CD8-positive, alpha-beta memory T cell (primary cell): Measurements from ENCODE around the gene ARMC5. TPM values are rescaled to one million over a fixed set of nuclear protein-coding genes. Genes with fewer than 3 reads are reported as not detected.

ENCODE experiments used
- CTCF ChIA-PET: fragments of 350-600 bp; sonication (Branson Sonifier 250); formaldehyde crosslinking; loops from one replicate; lab custom pipeline; 2021; ENCODE audit warnings: antibody characterized with exemption; lab: Charles Lee
- POLR2A ChIA-PET: fragments of 350-600 bp; sonication (Branson Sonifier 250); formaldehyde crosslinking; loops from one replicate; lab custom pipeline; 2021; ENCODE audit warnings: antibody characterized with exemption; lab: Charles Lee
- DNase-seq, 5 donors: peaks; one replicate each; pipeline versions ENCODE4 v3.0.0 to v3.0.0-alpha.2; 2020 to 2022; ENCODE audit warnings: mixed read lengths in 1 of 5
- H3K27ac ChIP-seq: one replicate; pipeline ENCODE4 v1.7.0; 2013; ENCODE audit warnings: low read depth, mild to moderate bottlenecking, low read length, moderate library complexity
- H3K27me3 ChIP-seq: 2 replicates; pipeline ENCODE4 v1.7.0; 2013; ENCODE audit warnings: low read length, mild to moderate bottlenecking; ENCODE audit not compliant: insufficient read depth, poor library complexity, severe bottlenecking
- H3K36me3 ChIP-seq: 2 replicates; pipeline ENCODE4 v1.7.0; 2013; ENCODE audit warnings: mild to moderate bottlenecking, low read length, moderate library complexity; ENCODE audit not compliant: insufficient read depth
- H3K4me1 ChIP-seq: 2 replicates; pipeline ENCODE4 v1.7.0; 2013; ENCODE audit warnings: mild to moderate bottlenecking, low read length, moderate library complexity; ENCODE audit not compliant: insufficient read depth
- H3K4me3 ChIP-seq: 2 replicates; pipeline ENCODE4 v1.7.0; 2013; ENCODE audit warnings: mild to moderate bottlenecking, low read length
- H3K9me3 ChIP-seq: 2 replicates; pipeline ENCODE4 v1.7.0; 2013; ENCODE audit warnings: mild to moderate bottlenecking, low read length
- H3K27ac Mint-ChIP-seq, 8 donors: one replicate each; pipeline ENCODE4 v1.8.0; 2020 to 2021; ENCODE audit warnings: mixed read lengths in 8 of 8, mild to moderate bottlenecking in 6 of 8, inconsistent platforms in 3 of 8, moderate library complexity in 3 of 8
- H3K27me3 Mint-ChIP-seq, 2 donors: one replicate each; pipeline ENCODE4 v1.8.0; 2020 to 2021; ENCODE audit warnings: mixed read lengths in 2 of 2, mild to moderate bottlenecking in 1 of 2, moderate library complexity in 1 of 2
- H3K36me3 Mint-ChIP-seq, 3 donors: one replicate each; pipeline ENCODE4 v1.8.0; 2020 to 2021; ENCODE audit warnings: mixed read lengths in 3 of 3, inconsistent platforms in 1 of 3, mild to moderate bottlenecking in 1 of 3
- H3K4me1 Mint-ChIP-seq, 3 donors: one replicate each; pipeline ENCODE4 v1.8.0; 2020 to 2021; ENCODE audit warnings: mixed read lengths in 3 of 3, inconsistent platforms in 1 of 3, mild to moderate bottlenecking in 1 of 3
- H3K4me3 Mint-ChIP-seq, 7 donors: one replicate each; pipeline ENCODE4 v1.8.0; 2020 to 2021; ENCODE audit warnings: mixed read lengths in 7 of 7, mild to moderate bottlenecking in 6 of 7, moderate library complexity in 4 of 7, inconsistent platforms in 2 of 7
- H3K9me3 Mint-ChIP-seq, 5 donors: one replicate each; pipeline ENCODE4 v1.8.0; 2020 to 2022; ENCODE audit warnings: mixed read lengths in 5 of 5, mild to moderate bottlenecking in 3 of 5, moderate library complexity in 2 of 5, inconsistent platforms in 1 of 5
- polyA plus RNA-seq: library from polyadenylated mRNA; unstranded; fragments of 300-500 nt; fragmentation: Illumina TruSeq; gene quantifications from one replicate; pipeline ENCODE4 v1.2.3, GENCODE V29; 2021
- total RNA-seq, 2 experiments: library from RNA; stranded (reverse); gene quantifications; one replicate each; pipeline ENCODE4 v1.2.3, GENCODE V29; 2021

The ARMC5 gene
- total and polyA plus RNA-seq, 3 experiments from 2014 or later = 9.8 to 15.9 (median 14.3) TPM

DNA sequence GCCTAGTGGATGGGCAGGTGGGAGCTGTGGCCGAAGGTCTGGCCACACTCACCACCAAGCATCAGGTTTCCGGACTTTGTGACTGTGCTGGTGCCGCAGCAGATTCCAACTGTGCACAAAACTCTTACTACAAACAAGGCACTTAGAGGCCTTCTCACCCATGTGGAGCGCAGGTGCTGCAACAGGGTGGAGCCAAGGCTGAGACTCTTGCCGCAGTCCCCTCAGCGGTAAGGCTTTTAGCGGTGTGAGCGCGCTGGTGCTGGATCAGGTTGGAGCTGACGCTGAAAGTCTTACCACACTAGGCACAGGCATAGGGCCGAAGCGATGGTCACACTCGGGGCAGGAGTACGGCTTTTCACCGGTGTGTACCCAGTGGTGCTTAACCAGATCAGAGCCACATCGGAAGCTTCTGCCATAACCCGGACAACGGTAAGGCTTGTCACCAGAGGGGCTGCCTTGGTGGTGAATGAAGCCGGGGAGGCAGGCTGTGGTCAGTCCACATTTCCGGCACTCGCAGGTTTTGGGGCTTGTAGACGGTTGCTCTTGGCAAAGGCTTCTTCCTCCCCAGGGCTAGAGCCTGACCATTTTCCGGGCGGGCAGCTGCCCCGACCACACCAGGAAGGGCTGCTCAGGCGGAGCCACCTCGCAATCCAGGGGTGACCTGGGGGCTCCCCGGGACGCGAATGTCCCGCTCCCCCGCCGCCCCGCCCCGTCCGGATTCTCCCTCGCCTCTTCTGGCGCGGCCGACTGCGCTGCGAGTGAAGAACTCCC is 1.0 kb upstream of the ARMC5 start:
- no peaks in the 10 kb centered on the region for H3K9me3 ChIP-seq
- peaks cover 48 to 62% (median 53%) of the 10 kb centered on the region in 3 donors for H3K4me1 Mint-ChIP-seq
- H3K4me1 ChIP-seq = peaks cover 47% of the 10 kb centered on the region
- no peaks in the 10 kb centered on the region for H3K36me3 ChIP-seq
- H3K9me3 Mint-ChIP-seq = no peaks in the 10 kb centered on the region
- peak overlapping the region; percentile 92 to 98 (median 96) for H3K27ac Mint-ChIP-seq
- peak overlapping the region; percentile 74 for H3K4me3 ChIP-seq
- DNase-seq = peak; percentile 53 to 80 (median 67)
- no peaks in the 10 kb centered on the region for H3K27me3 Mint-ChIP-seq
- H3K4me3 Mint-ChIP-seq = peak overlapping the region; percentile 90 to 97 (median 94)
- ChIA-PET CTCF (interaction anchor here (1.0 to 4.2 kb wide), 8 partner anchors 15 to 415 kb away, joined by 3 to 26 read pairs (median 12); partner anchors contain the start of genes ZNF267 and ZNF843), POLR2A (interaction anchor here (0.5 to 3.7 kb wide), 10 partner anchors 16 to 415 kb away, joined by 3 to 15 read pairs (median 6); partner anchors contain the start of genes FUS, KAT8, RUSF1 and ZNF267)
- no peaks in the 10 kb centered on the region for H3K27me3 ChIP-seq
- peak overlapping the region; percentile 97 for H3K27ac ChIP-seq
- H3K36me3 Mint-ChIP-seq = peaks cover 0 to 31% (median 4%) of the 10 kb centered on the region in 3 donors

GRCh38 chr16:31459687-31460581 is 633 bp downstream of the ARMC5 start:
- Mint-ChIP-seq H3K27ac (peak overlapping the region; percentile 95 to 99 (median 98)), H3K4me3 (peak overlapping the region; percentile 91 to 97 (median 94)), H3K4me1 (peaks cover 42 to 51% (median 46%) of the 10 kb centered on the region in 3 donors), H3K36me3 (peaks cover 0 to 39% (median 6%) of the 10 kb centered on the region in 3 donors), H3K27me3 (no peaks in the 10 kb centered on the region), H3K9me3 (no peaks in the 10 kb centered on the region)
- peak overlapping the region; percentile 79 for H3K4me3 ChIP-seq
- DNase-seq = peak; percentile 100
- peaks cover 47% of the 10 kb centered on the region for H3K4me1 ChIP-seq
- H3K36me3 ChIP-seq = no peaks in the 10 kb centered on the region
- ChIA-PET POLR2A (interaction anchor here (0.5 to 3.7 kb wide), 13 partner anchors 9 to 799 kb away, joined by 3 to 15 read pairs (median 4); partner anchors contain the start of genes FUS, KAT8, RUSF1 and TGFB1I1), CTCF (interaction anchor here (1.0 to 4.2 kb wide), 19 partner anchors 9 to 475 kb away, joined by 3 to 26 read pairs (median 5); partner anchors contain the start of genes HSD3B7, PYDC1, RUSF1 and ZNF267)
- peak overlapping the region; percentile 97 for H3K27ac ChIP-seq
- no peaks in the 10 kb centered on the region for H3K9me3 ChIP-seq
- no peaks in the 10 kb centered on the region for H3K27me3 ChIP-seq

DNA sequence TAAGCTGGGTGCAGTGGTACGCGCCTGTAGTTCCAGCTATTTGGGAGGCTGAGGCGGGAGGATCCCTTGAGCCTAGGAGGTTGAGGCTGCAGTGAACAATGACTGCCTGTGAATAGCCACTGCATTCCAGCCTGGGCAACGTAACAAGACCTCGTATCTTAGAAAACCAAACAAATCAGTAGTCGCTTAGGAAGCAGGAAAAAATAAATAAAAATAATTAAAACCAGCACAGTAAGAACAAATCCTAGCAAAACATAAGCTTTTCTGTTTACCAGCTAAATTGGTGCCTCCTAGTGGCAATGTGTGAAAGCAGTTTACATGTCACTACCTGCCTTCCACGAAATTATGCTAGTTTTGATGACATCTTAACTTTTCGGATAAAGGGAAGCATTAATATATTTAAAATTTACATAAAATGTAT is 1.3 kb downstream of the ARMC5 start:
- POLR2A ChIA-PET = interaction anchor here (0.7 to 3.7 kb wide), 5 partner anchors 16 to 343 kb away, joined by 3 to 14 read pairs (median 5); partner anchors contain the start of genes FUS, KAT8 and RUSF1
- no peaks in the 10 kb centered on the region for H3K27me3 ChIP-seq
- H3K27me3 Mint-ChIP-seq = no peaks in the 10 kb centered on the region
- H3K9me3 ChIP-seq = no peaks in the 10 kb centered on the region
- H3K36me3 ChIP-seq = no peaks in the 10 kb centered on the region
- CTCF ChIA-PET = interaction anchor here (1.0 to 4.2 kb wide), 17 partner anchors 9 to 496 kb away, joined by 3 to 26 read pairs (median 6); partner anchors contain the start of genes PYDC1, RUSF1, ZNF267 and ZNF646
- H3K27ac Mint-ChIP-seq = peak overlapping the region in 7 of 8 donors; percentile 60 to 99 (median 97)
- H3K4me1 ChIP-seq = peaks cover 41% of the 10 kb centered on the region
- peak overlapping the region; percentile 13 to 97 (median 93) for H3K4me3 Mint-ChIP-seq
- DNase-seq = peak in 1 of 5 donors; percentile 47
- peaks cover 0 to 42% (median 5%) of the 10 kb centered on the region in 3 donors for H3K36me3 Mint-ChIP-seq
- no peaks in the 10 kb centered on the region for H3K9me3 Mint-ChIP-seq
- H3K4me1 Mint-ChIP-seq = peaks cover 36 to 44% (median 40%) of the 10 kb centered on the region in 3 donors
- peak overlapping the region; percentile 79 for H3K4me3 ChIP-seq
- H3K27ac ChIP-seq = peak overlapping the region; percentile 97

DNA sequence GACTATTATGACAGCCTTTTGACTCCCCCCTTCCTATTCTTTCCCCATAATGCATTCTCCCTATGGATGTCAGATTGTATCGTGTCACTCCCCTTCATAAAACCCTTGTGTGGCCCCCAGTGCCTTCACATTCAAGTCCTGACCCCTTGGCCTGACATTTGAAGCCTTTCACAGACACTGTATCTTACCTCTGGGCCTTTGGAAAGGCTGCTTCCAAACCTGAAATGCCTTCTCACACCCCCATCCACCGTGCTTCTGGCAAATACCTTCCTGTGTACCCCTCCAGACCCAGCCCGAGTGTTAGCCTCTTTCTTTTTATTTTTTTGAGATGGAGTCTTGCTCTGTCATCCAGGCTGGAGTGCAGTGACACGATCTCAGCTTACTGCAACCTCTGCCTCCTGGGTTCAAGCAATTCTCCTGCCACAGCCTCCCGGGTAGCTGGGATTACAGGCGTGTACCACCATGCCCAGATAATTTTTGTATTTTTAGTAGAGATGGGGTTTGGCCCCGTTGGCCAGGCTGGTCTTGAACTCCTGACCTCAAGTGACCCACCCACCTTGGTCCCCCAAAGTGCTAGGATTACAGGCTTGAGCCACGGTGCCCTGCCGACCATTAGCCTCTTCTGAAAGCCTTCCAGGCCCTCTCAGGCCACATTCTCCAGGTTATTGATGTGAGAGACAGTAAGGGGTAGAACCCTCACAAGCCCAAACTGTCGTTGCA is 2.1 kb downstream of the ARMC5 start:
- Mint-ChIP-seq H3K9me3 (no peaks in the 10 kb centered on the region), H3K27me3 (no peaks in the 10 kb centered on the region), H3K4me3 (peak overlapping the region in 2 of 7 donors; percentile 28 to 62), H3K36me3 (peaks cover 0 to 47% (median 4%) of the 10 kb centered on the region in 3 donors), H3K27ac (peak overlapping the region in 7 of 8 donors; percentile 39 to 98 (median 74)), H3K4me1 (peaks cover 32 to 37% (median 32%) of the 10 kb centered on the region in 3 donors)
- H3K27me3 ChIP-seq = no peaks in the 10 kb centered on the region
- H3K4me1 ChIP-seq = peaks cover 36% of the 10 kb centered on the region
- CTCF ChIA-PET = interaction anchor here (1.0 to 4.2 kb wide), 16 partner anchors 9 to 497 kb away, joined by 3 to 26 read pairs (median 6); partner anchors contain the start of genes PYDC1, RUSF1, ZNF267 and ZNF646
- no peaks in the 10 kb centered on the region for H3K9me3 ChIP-seq
- DNase-seq = no peak
- POLR2A ChIA-PET = interaction anchor here (0.7 to 3.7 kb wide), 4 partner anchors 27 to 344 kb away, joined by 3 to 14 read pairs (median 5); partner anchors contain the start of genes FUS, KAT8 and RUSF1
- H3K36me3 ChIP-seq = no peaks in the 10 kb centered on the region
- H3K27ac ChIP-seq = no peak overlapping the region
- H3K4me3 ChIP-seq = no peak overlapping the region

GRCh38 chr16:31461921-31462804 is 2.9 kb downstream of the ARMC5 start:
- peaks cover 36% of the 10 kb centered on the region for H3K4me1 ChIP-seq
- peaks cover 28 to 35% (median 29%) of the 10 kb centered on the region in 3 donors for H3K4me1 Mint-ChIP-seq
- ChIA-PET CTCF (interaction anchor here (1.4 to 1.8 kb wide), 2 partner anchors 411 to 498 kb away, joined by 3 to 6 read pairs; partner anchors contain the start of gene ZNF267), POLR2A (no interaction called here)
- no peak for DNase-seq
- H3K4me3 Mint-ChIP-seq = peak overlapping the region in 1 of 7 donors; percentile 48
- H3K4me3 ChIP-seq = no peak overlapping the region
- H3K27ac Mint-ChIP-seq = no peak overlapping the region
- no peaks in the 10 kb centered on the region for H3K9me3 ChIP-seq
- H3K36me3 Mint-ChIP-seq = peaks cover 0 to 52% (median 4%) of the 10 kb centered on the region in 3 donors
- H3K27ac ChIP-seq = no peak overlapping the region
- H3K27me3 ChIP-seq = no peaks in the 10 kb centered on the region
- H3K36me3 ChIP-seq = no peaks in the 10 kb centered on the region
- H3K9me3 Mint-ChIP-seq = no peaks in the 10 kb centered on the region
- H3K27me3 Mint-ChIP-seq = no peaks in the 10 kb centered on the region

DNA sequence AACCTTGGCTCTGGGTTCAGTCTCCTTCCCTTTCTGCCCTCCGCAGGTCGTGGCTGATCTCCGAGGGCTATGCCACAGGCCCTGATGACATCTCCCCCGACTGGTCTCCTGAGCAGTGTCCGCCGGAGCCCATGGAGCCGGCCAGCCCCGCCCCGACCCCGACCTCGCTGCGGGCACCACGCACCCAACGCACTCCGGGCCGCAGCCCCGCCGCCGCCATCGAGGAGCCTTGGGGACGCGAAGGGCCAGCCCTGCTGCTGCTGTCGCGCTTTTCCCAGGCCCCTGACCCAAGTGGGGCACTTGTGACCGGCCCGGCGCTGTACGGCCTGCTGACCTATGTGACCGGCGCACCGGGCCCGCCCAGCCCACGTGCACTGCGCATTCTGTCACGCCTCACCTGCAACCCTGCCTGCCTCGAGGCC is 5.1 kb downstream of the ARMC5 start:
- H3K36me3 ChIP-seq = no peaks in the 10 kb centered on the region
- POLR2A ChIA-PET = no interaction called here
- H3K4me3 ChIP-seq = no peak overlapping the region
- no peaks in the 10 kb centered on the region for H3K9me3 Mint-ChIP-seq
- H3K27me3 Mint-ChIP-seq = no peaks in the 10 kb centered on the region
- H3K27ac ChIP-seq = no peak overlapping the region
- no peak overlapping the region for H3K27ac Mint-ChIP-seq
- CTCF ChIA-PET = no interaction called here
- H3K4me1 Mint-ChIP-seq = peaks cover 16 to 31% (median 24%) of the 10 kb centered on the region in 3 donors
- H3K4me1 ChIP-seq = peaks cover 29% of the 10 kb centered on the region
- DNase-seq = peak in 1 of 5 donors; percentile 45
- H3K27me3 ChIP-seq = no peaks in the 10 kb centered on the region
- peaks cover 0 to 47% (median 4%) of the 10 kb centered on the region in 3 donors for H3K36me3 Mint-ChIP-seq
- H3K4me3 Mint-ChIP-seq = no peak overlapping the region
- H3K9me3 ChIP-seq = no peaks in the 10 kb centered on the region
